GM12872 (cell line): ENCODE results near the gene NRG2.

Experiments
- TF ChIP-seq, protein P1 (sequence below): IDR thresholded peaks from 3 replicates; pipeline ENCODE4 v1.5.1; 2011; ENCODE audit warnings: low read depth, mild to moderate bottlenecking, low read length, moderate library complexity; ENCODE audit not compliant: insufficient read depth

The NRG2 gene

DNA sequence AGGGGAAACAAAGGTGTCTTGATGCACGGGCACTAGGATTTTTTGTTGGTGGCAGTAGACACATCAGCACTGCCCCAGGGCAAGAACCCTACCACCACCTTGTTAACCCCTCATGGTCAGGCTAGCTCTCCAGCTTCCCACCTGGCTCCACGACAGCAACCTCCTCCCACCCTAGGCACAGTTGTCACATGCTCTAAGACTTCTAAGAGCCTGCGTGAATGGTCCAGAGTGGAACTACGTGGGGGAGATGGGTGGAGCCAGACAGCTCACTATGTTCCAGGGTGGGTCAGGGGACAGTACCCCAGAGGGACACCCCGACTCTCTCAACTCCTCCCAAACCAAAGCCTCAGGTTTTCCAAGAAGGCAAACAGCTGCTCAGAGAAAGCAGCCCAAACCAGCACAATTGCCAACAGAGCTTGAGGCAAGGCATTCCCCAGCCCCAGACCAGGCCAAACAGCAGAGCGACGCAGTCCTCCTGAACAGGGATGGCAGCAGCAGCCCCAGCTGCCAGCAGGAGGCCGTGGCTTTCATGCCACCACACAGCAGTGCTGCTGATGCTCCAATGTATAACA lies 78.0 kb downstream of the NRG2 start:
- TF ChIP-seq, protein P1, sequence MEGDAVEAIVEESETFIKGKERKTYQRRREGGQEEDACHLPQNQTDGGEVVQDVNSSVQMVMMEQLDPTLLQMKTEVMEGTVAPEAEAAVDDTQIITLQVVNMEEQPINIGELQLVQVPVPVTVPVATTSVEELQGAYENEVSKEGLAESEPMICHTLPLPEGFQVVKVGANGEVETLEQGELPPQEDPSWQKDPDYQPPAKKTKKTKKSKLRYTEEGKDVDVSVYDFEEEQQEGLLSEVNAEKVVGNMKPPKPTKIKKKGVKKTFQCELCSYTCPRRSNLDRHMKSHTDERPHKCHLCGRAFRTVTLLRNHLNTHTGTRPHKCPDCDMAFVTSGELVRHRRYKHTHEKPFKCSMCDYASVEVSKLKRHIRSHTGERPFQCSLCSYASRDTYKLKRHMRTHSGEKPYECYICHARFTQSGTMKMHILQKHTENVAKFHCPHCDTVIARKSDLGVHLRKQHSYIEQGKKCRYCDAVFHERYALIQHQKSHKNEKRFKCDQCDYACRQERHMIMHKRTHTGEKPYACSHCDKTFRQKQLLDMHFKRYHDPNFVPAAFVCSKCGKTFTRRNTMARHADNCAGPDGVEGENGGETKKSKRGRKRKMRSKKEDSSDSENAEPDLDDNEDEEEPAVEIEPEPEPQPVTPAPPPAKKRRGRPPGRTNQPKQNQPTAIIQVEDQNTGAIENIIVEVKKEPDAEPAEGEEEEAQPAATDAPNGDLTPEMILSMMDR = no peak

DNA sequence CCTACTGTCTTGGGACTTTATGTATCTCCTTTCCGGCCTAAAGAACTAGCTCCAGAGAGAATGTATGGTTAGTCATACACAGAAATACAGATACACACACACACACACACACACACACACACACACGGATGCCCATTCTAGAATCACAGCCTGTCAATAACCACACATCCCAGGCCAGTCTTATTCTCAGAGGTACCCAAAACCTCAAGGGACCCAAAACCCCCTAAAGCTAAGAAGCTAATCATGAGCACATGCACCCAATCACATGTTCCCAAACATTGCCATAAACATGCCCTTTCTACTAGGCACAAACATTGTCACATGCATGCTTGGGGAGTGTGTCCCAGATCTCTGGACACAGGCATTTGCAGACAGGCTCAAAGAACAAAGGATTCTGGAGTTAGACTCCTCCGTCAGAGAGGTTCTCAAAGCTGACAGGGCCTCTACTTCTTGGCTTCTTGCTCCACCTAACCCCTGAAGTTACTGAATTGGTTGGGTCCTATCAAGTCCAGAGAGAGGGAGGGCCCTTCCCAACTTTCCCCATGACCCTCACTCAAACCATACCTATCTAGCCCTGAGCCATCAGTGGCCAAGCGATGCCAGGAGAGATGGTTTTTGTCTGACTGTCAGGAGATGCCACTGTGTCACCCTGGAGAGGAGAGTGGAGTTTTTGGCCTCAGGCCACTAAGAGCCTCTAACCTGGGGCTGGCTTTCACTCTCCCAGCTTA lies 78.7 kb downstream of the NRG2 start:
- TF ChIP-seq, protein P1 = no peak

DNA sequence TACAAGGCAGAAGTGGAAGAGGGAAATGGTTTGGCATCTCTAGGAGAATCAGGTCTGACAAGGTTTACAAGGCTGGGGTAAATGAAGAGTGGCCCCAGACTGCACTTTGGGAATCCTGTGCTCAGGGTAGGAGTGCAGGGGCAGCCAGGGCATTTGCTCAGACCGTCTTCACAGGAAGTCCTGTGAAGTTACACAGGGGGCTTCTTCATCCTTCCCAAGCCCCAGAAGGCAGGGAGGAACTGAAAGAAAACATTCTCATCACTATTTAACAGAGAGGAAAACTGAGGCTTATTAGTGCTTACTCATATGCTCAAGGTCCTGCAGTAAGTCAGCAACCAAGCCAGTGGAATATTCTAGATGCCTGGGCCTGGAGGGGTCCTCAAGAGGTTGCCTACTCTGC lies 80.7 kb downstream of the NRG2 start:
- TF ChIP-seq, protein P1 = no peak

DNA sequence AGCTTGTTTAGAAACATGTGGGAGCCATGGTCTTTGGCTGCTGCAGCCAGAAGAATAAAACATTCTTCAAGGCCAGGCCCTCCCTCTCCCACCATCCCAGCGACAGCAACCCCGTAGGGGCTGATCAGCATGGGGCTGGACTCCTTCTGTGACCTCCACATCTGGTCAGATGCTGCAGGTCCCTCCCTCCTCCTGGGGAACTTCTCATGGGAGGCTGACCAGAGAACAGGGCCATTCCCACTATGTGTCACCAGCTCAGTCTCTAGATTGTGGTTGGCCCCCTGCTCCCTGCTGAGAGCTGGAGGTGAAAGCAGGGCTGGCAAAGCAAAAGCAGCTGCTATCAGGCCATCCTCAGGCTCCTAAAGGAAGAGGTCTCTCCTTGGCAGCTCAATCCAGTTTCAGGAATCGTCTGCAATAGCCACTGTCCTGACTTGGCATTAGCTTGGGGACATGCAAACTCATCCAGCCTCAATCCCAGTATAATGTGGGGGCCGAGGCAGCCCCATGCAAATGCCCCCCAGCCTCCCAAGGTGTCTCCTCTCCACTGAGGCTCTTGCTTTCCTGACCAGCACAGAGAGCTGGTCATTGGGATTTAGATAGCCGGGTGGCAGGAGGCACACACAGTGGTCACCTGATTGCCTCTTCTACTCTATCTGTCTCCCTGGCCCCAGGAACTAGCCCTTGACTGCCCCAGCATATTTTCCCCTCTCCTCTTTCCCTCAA lies 81.5 kb downstream of the NRG2 start:
- TF ChIP-seq, protein P1 = no peak

DNA sequence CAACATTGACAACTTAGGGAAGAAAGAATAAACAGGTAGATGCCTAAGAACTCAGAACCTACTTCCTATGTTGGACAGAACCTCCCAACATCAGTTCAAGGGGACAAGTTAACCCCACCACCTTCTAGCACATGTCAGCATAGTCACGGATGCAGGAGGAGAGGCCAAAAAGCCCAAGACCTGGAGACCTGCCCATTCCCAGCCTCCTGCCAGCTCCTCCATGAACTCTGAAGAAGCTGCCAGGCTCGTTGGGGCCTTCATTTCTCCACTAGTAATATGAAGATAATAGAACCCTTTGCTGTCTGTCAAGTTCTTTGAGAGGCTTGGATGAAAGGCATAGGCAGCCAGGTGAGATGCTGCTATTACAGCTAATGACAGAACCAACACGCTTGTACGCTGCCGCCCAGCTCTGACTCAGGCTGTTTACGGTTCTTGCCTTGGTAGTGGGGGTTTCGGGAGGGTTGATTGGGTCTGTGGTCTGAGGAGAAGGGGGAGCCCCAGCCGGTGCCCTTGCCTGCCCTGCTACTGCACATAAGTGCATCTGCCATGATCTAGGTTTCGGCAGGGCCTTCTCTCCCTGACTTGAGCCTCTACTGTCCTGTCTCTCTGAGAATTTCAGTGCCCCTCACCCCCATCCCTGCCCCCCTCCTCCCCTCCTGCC lies 82.2 kb downstream of the NRG2 start:
- TF ChIP-seq, protein P1 = no peak

DNA sequence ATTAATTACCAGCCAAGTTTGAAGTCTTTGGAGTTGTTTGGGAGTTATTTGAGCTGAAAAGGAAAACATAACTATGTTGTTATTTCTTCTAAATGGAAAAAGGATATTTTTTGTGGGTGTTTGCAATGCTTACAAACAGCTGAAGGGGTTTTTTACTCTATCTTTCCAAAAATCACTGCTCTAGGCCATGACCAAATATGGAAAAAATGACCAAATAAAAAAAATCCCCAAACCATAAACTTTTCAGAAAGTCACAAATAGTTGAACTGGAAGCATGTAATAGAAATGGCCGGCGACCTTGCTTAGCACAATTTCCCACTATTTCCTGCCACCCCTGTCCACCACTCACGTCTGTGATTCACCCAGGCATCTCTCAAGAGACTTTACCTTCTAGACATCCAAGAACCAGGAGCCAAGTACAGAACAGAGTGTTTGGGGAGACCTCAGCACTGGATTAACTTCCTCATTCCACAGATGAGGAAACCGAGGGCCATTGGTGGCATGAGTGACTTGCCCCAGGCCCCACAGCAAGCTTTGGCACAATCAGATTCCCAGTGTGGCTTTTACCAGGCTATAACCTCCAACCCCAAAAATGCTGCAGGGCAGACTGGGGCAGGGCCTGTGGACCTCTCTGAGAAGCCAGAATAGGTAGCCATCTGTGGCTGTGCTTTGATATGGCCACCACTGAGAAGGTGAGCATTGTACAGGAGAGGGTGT lies 84.5 kb downstream of the NRG2 start:
- TF ChIP-seq, protein P1 = no peak

DNA sequence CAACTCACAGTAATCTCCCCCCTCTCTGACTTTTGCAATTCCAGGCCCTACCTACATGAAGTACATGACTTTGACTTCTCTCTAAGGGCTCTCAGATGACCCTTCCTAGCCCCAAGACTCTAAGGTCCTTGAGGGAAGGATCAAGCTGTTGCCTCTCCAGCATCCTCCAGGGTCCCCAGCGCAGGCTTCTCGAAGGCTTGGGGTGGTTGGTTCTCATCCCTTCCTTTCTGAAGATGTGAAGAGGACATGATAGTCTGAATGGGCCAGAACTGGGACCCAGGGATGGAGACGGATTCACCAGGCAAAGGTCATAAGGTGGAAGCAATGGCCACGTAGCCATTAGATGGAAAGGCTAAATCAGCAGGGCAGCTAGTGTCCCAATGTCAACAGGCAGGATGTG lies 86.8 kb downstream of the NRG2 start:
- TF ChIP-seq, protein P1 = no peak
